Cardiac muscle cell (in vitro differentiated cells and primary cell): Measurements from ENCODE around the gene TMEM271. TPM values are rescaled to one million over a fixed set of nuclear protein-coding genes. Genes with fewer than 3 reads are reported as not detected.
"Not testable (repeated sequence)": the region's sequence is repeated elsewhere in the genome, so short reads cannot be mapped to it uniquely, and the experiment has no call there.

Source experiments
- DNase-seq, 2 donors: peaks; one replicate each; pipeline versions ENCODE4 v3.0.0 to v3.0.0-alpha.2; 2010 to 2017; ENCODE audit warnings: low read depth in 1 of 2, low spot score in 1 of 2
- H3K27ac ChIP-seq: fragments of 200-600 bp; sonication (generic); 2 replicates; pipeline ENCODE4 v1.5.1; 2016
- H3K27me3 ChIP-seq: fragments of 200-600 bp; sonication (generic); 2 replicates; pipeline ENCODE4 v1.6.0; 2016; ENCODE audit warnings: control low read depth
- H3K36me3 ChIP-seq: fragments of 200-600 bp; sonication (generic); 2 replicates; pipeline ENCODE4 v1.5.1; 2016; ENCODE audit warnings: control low read depth
- H3K4me1 ChIP-seq: fragments of 200-600 bp; sonication (generic); 2 replicates; pipeline ENCODE4 v1.8.1; 2017; ENCODE audit warnings: low read depth, mild to moderate bottlenecking, mixed run types
- H3K4me3 ChIP-seq: fragments of 200-600 bp; sonication (generic); 2 replicates; pipeline ENCODE4 v1.5.1; 2016; ENCODE audit warnings: mild to moderate bottlenecking
- H3K9me3 ChIP-seq: fragments of 200-600 bp; sonication (generic); 2 replicates; pipeline ENCODE4 v1.5.1; 2017; ENCODE audit warnings: low read depth, mild to moderate bottlenecking, control low read depth
- polyA plus RNA-seq: library from polyadenylated mRNA; unstranded; fragments of >200 nt; fragmentation: Nextera tagmentation; extraction: Ambion mirVana; gene quantifications from 2 replicates; pipeline ENCODE4 v1.2.1, GENCODE V29; 2016
- total RNA-seq: library from RNA; depleted of rRNA; stranded (reverse); fragments of >200 nt; gene quantifications from 2 replicates; pipeline ENCODE4 v1.2.3, GENCODE V29; 2016
- TF ChIP-seq, protein P1 (sequence below): IDR thresholded peaks from 2 replicates; pipeline ENCODE4 v1.5.1; 2012; ENCODE audit warnings: low read depth, mild to moderate bottlenecking, low read length

The TMEM271 gene
- total and polyA plus RNA-seq, 2 experiments from 2014 or later: not detected

DNA sequence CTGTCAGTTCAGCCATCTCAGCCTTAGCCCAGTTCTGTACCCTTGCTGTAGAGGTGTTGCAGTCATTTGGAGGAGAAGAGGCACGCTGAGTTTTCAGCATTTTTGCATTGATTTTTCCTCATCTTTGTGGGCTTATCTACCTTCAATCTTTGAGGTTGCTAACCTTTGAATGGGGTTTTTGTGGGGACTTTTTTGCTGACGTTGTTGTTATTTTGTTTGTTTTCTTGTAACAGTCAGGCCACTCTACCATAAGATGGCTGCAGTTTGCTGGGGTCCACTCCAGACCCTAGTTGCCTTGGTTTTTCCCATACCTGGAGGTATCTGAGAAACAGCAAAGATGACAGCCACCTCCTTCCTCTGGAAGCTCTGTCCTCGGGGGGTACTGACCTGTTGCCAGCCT, 22.8 kb upstream of the TMEM271 start:
- Histone ChIP-seq H3K9me3 (no peaks in the 10 kb centered on the region), H3K27me3 (peaks cover 42% of the 10 kb centered on the region)
- TF ChIP-seq, protein P1, sequence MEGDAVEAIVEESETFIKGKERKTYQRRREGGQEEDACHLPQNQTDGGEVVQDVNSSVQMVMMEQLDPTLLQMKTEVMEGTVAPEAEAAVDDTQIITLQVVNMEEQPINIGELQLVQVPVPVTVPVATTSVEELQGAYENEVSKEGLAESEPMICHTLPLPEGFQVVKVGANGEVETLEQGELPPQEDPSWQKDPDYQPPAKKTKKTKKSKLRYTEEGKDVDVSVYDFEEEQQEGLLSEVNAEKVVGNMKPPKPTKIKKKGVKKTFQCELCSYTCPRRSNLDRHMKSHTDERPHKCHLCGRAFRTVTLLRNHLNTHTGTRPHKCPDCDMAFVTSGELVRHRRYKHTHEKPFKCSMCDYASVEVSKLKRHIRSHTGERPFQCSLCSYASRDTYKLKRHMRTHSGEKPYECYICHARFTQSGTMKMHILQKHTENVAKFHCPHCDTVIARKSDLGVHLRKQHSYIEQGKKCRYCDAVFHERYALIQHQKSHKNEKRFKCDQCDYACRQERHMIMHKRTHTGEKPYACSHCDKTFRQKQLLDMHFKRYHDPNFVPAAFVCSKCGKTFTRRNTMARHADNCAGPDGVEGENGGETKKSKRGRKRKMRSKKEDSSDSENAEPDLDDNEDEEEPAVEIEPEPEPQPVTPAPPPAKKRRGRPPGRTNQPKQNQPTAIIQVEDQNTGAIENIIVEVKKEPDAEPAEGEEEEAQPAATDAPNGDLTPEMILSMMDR: no peak

DNA sequence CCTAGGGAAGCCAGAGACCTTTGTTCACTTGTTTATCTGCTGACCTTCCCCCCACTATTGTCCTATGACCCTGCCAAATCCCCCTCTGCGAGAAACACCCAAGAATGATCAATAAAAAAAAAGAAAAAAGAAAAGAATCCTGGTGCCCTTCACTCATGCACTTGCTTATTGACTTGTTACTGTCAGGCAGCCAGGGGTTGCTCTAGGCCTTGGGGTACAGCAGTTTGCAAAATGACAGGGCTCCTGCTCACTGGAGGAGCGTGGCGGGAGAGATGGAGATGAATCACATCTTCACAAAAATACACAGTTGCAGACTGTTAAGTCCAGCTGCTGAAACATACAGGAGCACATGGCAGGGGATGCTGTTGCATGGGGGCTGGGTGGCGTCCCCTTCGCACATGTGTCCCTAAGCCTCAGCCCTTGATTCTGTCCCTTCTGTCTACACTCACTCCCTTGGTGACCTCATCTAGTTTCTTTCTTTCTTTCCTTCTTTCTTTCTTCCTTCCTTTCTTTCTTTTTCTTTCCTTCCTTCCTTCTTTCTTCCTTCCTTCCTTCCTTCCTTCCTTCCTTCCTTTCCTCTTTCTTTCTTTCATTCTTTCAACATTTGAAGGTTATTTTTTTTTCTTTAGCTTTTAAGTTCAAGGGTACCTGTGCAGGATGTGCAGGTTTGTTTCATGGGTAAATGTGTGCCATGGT, 16.9 kb upstream of the TMEM271 start:
- no peaks in the 10 kb centered on the region for H3K9me3 ChIP-seq
- H3K4me1 ChIP-seq: no peaks in the 10 kb centered on the region
- H3K4me3 ChIP-seq: no peak overlapping the region
- no peaks in the 10 kb centered on the region for H3K36me3 ChIP-seq
- DNase-seq: no peak
- H3K27ac ChIP-seq: no peak overlapping the region
- TF ChIP-seq, protein P1: no peak
- H3K27me3 ChIP-seq: peaks cover 26% of the 10 kb centered on the region

More for the DNA sequence above, 22.8 kb upstream of the TMEM271 start:
- no peak overlapping the region for H3K27ac ChIP-seq
- H3K4me3 ChIP-seq: no peak overlapping the region
- no peak for DNase-seq
- no peaks in the 10 kb centered on the region for H3K36me3 ChIP-seq
- no peaks in the 10 kb centered on the region for H3K4me1 ChIP-seq

DNA sequence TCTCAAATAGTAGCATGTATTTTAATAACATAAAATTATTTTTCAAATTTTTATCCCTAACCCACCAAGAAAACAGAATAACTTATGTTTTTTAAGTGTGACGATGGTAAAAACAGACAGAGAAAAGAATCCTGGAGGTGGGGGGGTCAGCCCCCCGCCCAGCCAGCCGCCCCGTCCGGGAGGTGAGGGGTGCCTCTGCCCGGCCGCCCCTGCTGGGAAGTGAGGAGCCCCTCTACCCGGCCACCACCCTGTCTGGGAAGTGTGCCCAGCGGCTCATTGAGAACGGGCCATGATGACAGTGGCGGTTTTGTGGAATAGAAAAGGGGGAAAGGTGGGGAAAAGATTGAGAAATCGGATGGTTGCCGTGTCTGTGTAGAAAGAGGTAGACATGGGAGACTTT, 16.1 kb upstream of the TMEM271 start:
- not testable (repeated sequence) for H3K36me3 ChIP-seq, H3K4me3 ChIP-seq, H3K9me3 ChIP-seq, DNase-seq, H3K4me1 ChIP-seq, H3K27ac ChIP-seq
- H3K27me3 ChIP-seq: peaks cover 19% of the 10 kb centered on the region

DNA sequence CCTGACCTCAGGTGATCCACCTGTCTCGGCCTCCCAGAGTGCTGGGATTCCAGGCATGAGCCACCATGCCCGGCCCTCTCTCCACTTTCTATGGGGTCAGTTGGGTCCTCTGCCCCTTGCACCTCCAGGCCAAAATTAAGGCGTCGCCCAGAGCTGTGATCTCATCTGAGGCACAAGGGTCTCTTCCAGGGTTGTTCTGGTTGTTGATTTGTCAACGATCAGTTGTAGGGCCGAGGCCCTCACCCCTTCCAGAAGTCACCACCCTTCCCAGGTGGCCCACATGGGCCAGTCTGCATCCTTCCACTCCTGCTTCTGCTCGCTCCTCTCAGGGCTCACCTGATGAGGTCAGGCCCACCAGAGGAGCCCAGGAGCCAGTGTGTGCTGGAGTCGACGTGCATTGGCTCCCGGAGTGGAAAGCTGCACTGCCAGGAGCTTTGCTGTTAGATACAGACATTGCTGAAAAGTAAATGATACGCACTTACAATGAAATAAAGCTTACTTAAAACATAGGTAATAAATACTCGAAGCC, 14.3 kb upstream of the TMEM271 start:
- Histone ChIP-seq H3K27me3 (peaks cover 4% of the 10 kb centered on the region), H3K4me1 (no peaks in the 10 kb centered on the region), H3K27ac (no peak overlapping the region), H3K36me3 (no peaks in the 10 kb centered on the region), H3K4me3 (no peak overlapping the region), H3K9me3 (no peaks in the 10 kb centered on the region)
- no peak for DNase-seq
- TF ChIP-seq, protein P1: no peak

DNA sequence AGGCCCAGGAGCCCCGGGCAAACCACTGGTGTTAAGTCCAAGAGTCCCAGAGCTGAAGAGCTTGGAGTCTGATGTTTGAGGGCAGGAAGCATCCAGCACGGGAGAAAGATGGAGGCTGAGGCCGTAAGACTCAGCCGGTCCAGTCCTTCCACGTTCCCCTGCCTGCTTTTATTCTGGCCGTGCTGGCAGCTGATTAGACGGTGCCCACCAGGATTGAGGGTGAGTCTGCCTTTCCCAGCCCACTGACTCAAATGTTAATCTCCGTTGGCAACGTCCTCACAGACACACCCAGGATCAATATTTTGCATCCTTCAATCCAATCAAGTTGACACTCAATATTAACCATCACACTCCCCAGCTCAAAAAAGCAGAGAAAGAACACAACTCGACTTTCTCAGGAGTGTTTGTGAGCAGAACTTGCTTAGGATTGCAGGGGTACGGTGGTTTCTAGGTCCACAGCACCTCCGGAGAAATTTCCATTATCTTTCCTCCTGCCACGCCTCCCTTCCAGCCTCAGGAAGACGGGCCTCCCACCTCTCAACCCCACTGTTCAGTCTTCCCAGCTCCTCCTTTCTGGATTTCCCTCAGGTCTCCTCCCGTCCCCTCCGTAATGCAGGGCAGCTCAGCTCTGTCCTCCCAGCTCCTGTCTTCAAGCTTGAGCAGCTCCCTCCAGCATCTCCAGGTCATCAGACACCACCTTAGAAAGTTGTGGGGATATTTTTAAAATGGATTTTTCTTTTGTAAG, 13.3 kb upstream of the TMEM271 start:
- no peaks in the 10 kb centered on the region for H3K4me1 ChIP-seq
- TF ChIP-seq, protein P1: no peak
- H3K9me3 ChIP-seq: no peaks in the 10 kb centered on the region
- no peak for DNase-seq
- no peak overlapping the region for H3K27ac ChIP-seq
- H3K27me3 ChIP-seq: peaks cover 4% of the 10 kb centered on the region
- H3K4me3 ChIP-seq: no peak overlapping the region
- H3K36me3 ChIP-seq: no peaks in the 10 kb centered on the region

DNA sequence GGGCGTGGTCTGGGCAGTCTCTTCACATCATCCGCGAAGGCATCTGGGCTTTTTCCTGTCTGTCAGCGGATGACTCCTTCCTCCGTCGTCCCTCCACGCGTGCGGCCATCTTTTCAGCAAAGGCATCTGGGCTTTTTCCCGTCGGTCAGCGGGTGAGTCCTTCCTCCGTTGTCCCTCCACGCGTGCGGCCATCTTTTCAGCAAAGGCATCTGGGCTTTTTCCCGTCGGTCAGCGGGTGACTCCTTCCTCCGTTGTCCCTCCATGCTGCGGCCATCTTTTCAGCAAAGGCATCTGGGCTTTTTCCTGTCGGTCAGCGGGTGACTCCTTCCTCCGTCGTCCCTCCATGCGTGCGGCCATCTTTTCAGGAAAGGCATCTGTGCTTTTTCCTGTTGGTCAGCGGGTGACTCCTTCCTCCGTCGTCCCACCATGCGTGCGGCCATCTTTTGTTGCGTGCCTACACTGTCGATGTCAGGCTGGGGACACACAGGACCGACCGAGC, 12.3 kb upstream of the TMEM271 start:
- peaks cover 4% of the 10 kb centered on the region for H3K27me3 ChIP-seq
- H3K4me1 ChIP-seq: no peaks in the 10 kb centered on the region
- H3K27ac ChIP-seq: no peak overlapping the region
- no peak overlapping the region for H3K4me3 ChIP-seq
- no peaks in the 10 kb centered on the region for H3K36me3 ChIP-seq
- TF ChIP-seq, protein P1: no peak
- no peaks in the 10 kb centered on the region for H3K9me3 ChIP-seq
- DNase-seq: no peak
